Transverse colon (tissue), 4 donors: Measurements from ENCODE around the gene KCNT1. TPM values are rescaled to one million over a fixed set of nuclear protein-coding genes. Genes with fewer than 3 reads are reported as not detected.

ENCODE experiments used
- DNase-seq: peaks from one replicate; pipeline ENCODE4 v3.0.0-alpha.2; 2019
- H3K27ac ChIP-seq, 4 donors: fragments of 200-600 bp; sonication (generic); 2 replicates each; pipeline ENCODE4 v1.5.1; 2016 to 2018; ENCODE audit warnings: inconsistent platforms in 4 of 4
- H3K27me3 ChIP-seq: fragments of 200-600 bp; sonication (generic); 2 replicates; pipeline ENCODE4 v1.5.1; 2017; ENCODE audit warnings: inconsistent platforms
- H3K36me3 ChIP-seq, 4 donors: fragments of 200-600 bp; sonication (generic); 2 replicates each; pipeline ENCODE4 v1.5.1; 2017 to 2019; ENCODE audit warnings: inconsistent platforms in 4 of 4
- H3K4me1 ChIP-seq, 4 donors: fragments of 200-600 bp; sonication (generic); 2 replicates each; pipeline ENCODE4 v1.5.1; 2017 to 2020; ENCODE audit warnings: inconsistent platforms in 4 of 4
- H3K4me3 ChIP-seq, 4 donors: fragments of 200-600 bp; sonication (generic); 1 replicate in 1 of 4; 2 replicates in 3 of 4; pipeline versions ENCODE4 v1.5.1 to v1.6.1; 2017 to 2019; ENCODE audit warnings: inconsistent platforms in 4 of 4
- H3K9me3 ChIP-seq, 2 donors: fragments of 200-600 bp; sonication (generic); 2 replicates each; pipeline ENCODE4 v1.5.1; 2017 to 2019; ENCODE audit warnings: inconsistent platforms in 2 of 2
- CTCF ChIP-seq, 5 experiments: fragments of 200-600 bp in 3 of 5; fragments of 450-650 bp in 2 of 5; sonication (generic) in 3 of 5; IDR thresholded peaks; 1 replicate in 2 of 5; 2 replicates in 3 of 5; pipeline ENCODE4 v1.5.1; 2016 to 2017; ENCODE audit warnings: antibody characterized with exemption in 5 of 5, inconsistent platforms in 3 of 5, mild to moderate bottlenecking in 2 of 5, moderate library complexity in 1 of 5
- EP300 ChIP-seq: sonication (generic); formaldehyde crosslinking; IDR thresholded peaks from one replicate; pipeline ENCODE4 v1.6.1; 2017; ENCODE audit warnings: antibody characterized with exemption, low read depth
- POLR2A ChIP-seq: fragments of 450-650 bp; IDR thresholded peaks from one replicate; pipeline ENCODE4 v1.6.1; 2016; ENCODE audit warnings: antibody characterized with exemption, mild to moderate bottlenecking, moderate library complexity
- POLR2AphosphoS5 ChIP-seq, 3 donors: sonication (generic); formaldehyde crosslinking; IDR thresholded peaks; one replicate each; pipeline ENCODE4 v1.6.1; 2016; ENCODE audit warnings: antibody characterized with exemption in 3 of 3
- WGBS, 2 donors: methylation state at CpG; one replicate each; pipeline ENCODE4 v1.1.5; 2018; ENCODE audit warnings: low coverage in 1 of 2; 5-methylcytosine and 5-hydroxymethylcytosine counted together
- in situ Hi-C, 4 donors: fragments of 200-750 bp; cut with MboI; loops; one replicate each; pipeline versions ENCODE4 v1.15.0 to v1.15.1; 2017; ENCODE audit warnings: low sequenced_read_pairs in 3 of 4, low pct_ligation_motif_present in 1 of 4, low pct_unique_long_range_greater_than_20kb in 1 of 4
- intact Hi-C: fragments of 100-400 bp; cut with DNase I; formaldehyde crosslinking; loops from one replicate; pipeline ENCODE4 v1.15.1; 2023; ENCODE audit warnings: low total_unique reads
- total RNA-seq, 4 donors: library from RNA; depleted of rRNA; stranded (reverse); fragments of >200 nt; gene quantifications; one replicate each; pipeline ENCODE4 v1.1.0, GENCODE V29; 2016

Gene KCNT1
- under 1 TPM in 1 of 4 donors, not detected in 3; 0.14 TPM for total RNA-seq

- H3K4me1 ChIP-seq = peaks cover 5 to 10% (median 7%) of the 10 kb centered on the region in 4 donors
- DNase-seq = peak; percentile 40
- WGBS, 2 donors = 25% methylated on average over 29 of the region's 66 CpGs; no CpG with 5 or more reads in 1 of the 2 donors
- no peak within 1 kb of the TSS for H3K4me3 ChIP-seq
- no peak for TF ChIP-seq EP300
- TF ChIP-seq POLR2AphosphoS5 (IDR thresholded peaks at IDR 0.05) = no peak
- peak; percentile 33 to 98 (median 88) for TF ChIP-seq CTCF (IDR thresholded peaks at IDR 0.05)
- TF ChIP-seq POLR2A = no peak
- peaks cover 60% of the 10 kb centered on the region for H3K27me3 ChIP-seq
- intact Hi-C loops = no loop called here
- no peak within 1 kb of the TSS for H3K27ac ChIP-seq
- H3K9me3 ChIP-seq = no peaks in the 10 kb centered on the region
- H3K36me3 ChIP-seq = no peaks in the 10 kb centered on the region
- in situ Hi-C loops = no loop called here
Observed at GRCh38 chr9:135701959-135702721, at the start of gene KCNT1. Gene KCNT1, plus strand, starts transcription at chr9:135702185. Its CDS starts 74 bp downstream, at chr9:135702259.

GRCh38 chr9:135655317-135655716 is 46.7 kb upstream of the KCNT1 start:
- no peak for DNase-seq
- 67% methylated on average over 8 of the region's 8 CpGs; no CpG with 5 or more reads in 1 of the 2 donors for WGBS, 2 donors
- Histone ChIP-seq H3K27me3 (no peaks in the 10 kb centered on the region), H3K27ac (no peak overlapping the region), H3K4me3 (no peak overlapping the region), H3K9me3 (no peaks in the 10 kb centered on the region), H3K36me3 (no peaks in the 10 kb centered on the region), H3K4me1 (no peaks in the 10 kb centered on the region)
- intact Hi-C loops (no loop called here), in situ Hi-C loops (no loop called here)
- TF ChIP-seq POLR2A (no peak), EP300 (no peak), CTCF (IDR thresholded peaks at IDR 0.05) (no peak), POLR2AphosphoS5 (IDR thresholded peaks at IDR 0.05) (no peak)

- TF ChIP-seq EP300 = no peak
- TF ChIP-seq POLR2A = no peak
- TF ChIP-seq CTCF (IDR thresholded peaks at IDR 0.05) = no peak
- TF ChIP-seq POLR2AphosphoS5 (IDR thresholded peaks at IDR 0.05) = no peak
- WGBS, 2 donors = 87 to 95% methylated on average over 4 to 15 of the region's 15 CpGs
Observed at GRCh38 chr9:135657416-135657815, 44.6 kb upstream of the KCNT1 start.

GRCh38 chr9:135659252-135659651 is 42.7 kb upstream of the KCNT1 start:
- in situ Hi-C loops = no loop called here
- Histone ChIP-seq H3K4me3 (no peak overlapping the region), H3K27ac (no peak overlapping the region), H3K27me3 (peaks cover 5% of the 10 kb centered on the region), H3K4me1 (no peaks in the 10 kb centered on the region), H3K9me3 (no peaks in the 10 kb centered on the region), H3K36me3 (no peaks in the 10 kb centered on the region)
- DNase-seq = no peak
- intact Hi-C loops = no loop called here
- 74 to 93% methylated on average over 7 to 13 of the region's 13 CpGs for WGBS, 2 donors
- TF ChIP-seq POLR2AphosphoS5 (IDR thresholded peaks at IDR 0.05) (no peak), CTCF (IDR thresholded peaks at IDR 0.05) (no peak), EP300 (no peak), POLR2A (no peak)

More at GRCh38 chr9:135657416-135657815, 44.6 kb upstream of the KCNT1 start:
- in situ Hi-C loops (no loop called here), intact Hi-C loops (no loop called here)
- Histone ChIP-seq H3K4me3 (no peak overlapping the region), H3K27me3 (no peaks in the 10 kb centered on the region), H3K36me3 (no peaks in the 10 kb centered on the region), H3K27ac (no peak overlapping the region), H3K4me1 (no peaks in the 10 kb centered on the region), H3K9me3 (no peaks in the 10 kb centered on the region)
- no peak for DNase-seq
